ENCODE results near the gene PCSK5. TPM values are rescaled to one million over a fixed set of nuclear protein-coding genes. Genes with fewer than 3 reads are reported as not detected.

PCSK5 gene
- total and polyA plus RNA-seq, 4 donors: 0.58 to 3.6 (median 0.82) TPM

- TF ChIP-seq ZBTB33 (IDR thresholded peaks at IDR 0.05) (no peak), GABPA (IDR thresholded peaks at IDR 0.05 in 1 of 2, conservative IDR thresholded peaks at IDR 0.05 in 1 of 2) (no peak), RXRA (IDR thresholded peaks at IDR 0.05) (no peak)
Observed at GRCh38 chr9:76206821-76207220, 316.3 kb downstream of the PCSK5 start (continued).

- whole genome bisulfite sequencing: 94% methylated on average over 3 of the region's 3 CpGs
- no peak for TF ChIP-seq HNF4G (IDR thresholded peaks at IDR 0.05)
- no peak for TF ChIP-seq CTCF (IDR thresholded peaks at IDR 0.05; ENCODE audit: low read depth, low read length, missing input control)
- no peak for TF ChIP-seq MAX (IDR thresholded peaks at IDR 0.05)
- TF ChIP-seq REST (IDR thresholded peaks at IDR 0.05): no peak
- no peak for TF ChIP-seq TAF1 (conservative IDR thresholded peaks at IDR 0.05)
- no peak for TF ChIP-seq FOXA1 (IDR thresholded peaks at IDR 0.05)
- no peak for TF ChIP-seq JUND (IDR thresholded peaks at IDR 0.05)
- TF ChIP-seq RAD21 (IDR thresholded peaks at IDR 0.05): no peak
- TF ChIP-seq RXRA (IDR thresholded peaks at IDR 0.05): no peak
- no peak for TF ChIP-seq FOXA2 (IDR thresholded peaks at IDR 0.05)
- TF ChIP-seq ATF3 (IDR thresholded peaks at IDR 0.05): no peak
- TF ChIP-seq GABPA (IDR thresholded peaks at IDR 0.05 in 1 of 2, conservative IDR thresholded peaks at IDR 0.05 in 1 of 2): no peak
- TF ChIP-seq SP1 (IDR thresholded peaks at IDR 0.05): no peak
- no peak for TF ChIP-seq EGR1 (IDR thresholded peaks at IDR 0.05; ENCODE audit: low read depth in 2 of 2)
- TF ChIP-seq HNF4A (conservative IDR thresholded peaks at IDR 0.05): no peak
- no peak for TF ChIP-seq ZBTB33 (IDR thresholded peaks at IDR 0.05)
- TF ChIP-seq NR2F2 (IDR thresholded peaks at IDR 0.05): no peak
- TF ChIP-seq YY1 (IDR thresholded peaks at IDR 0.05): no peak
- H3K4me1 ChIP-seq (ENCODE audit: control insufficient read depth in 4 of 4, insufficient read depth in 4 of 4, low read length in 3 of 4): no peaks in the 10 kb centered on the region
- H3K36me3 ChIP-seq (ENCODE audit: control insufficient read depth in 4 of 4, insufficient read depth in 3 of 4, low read depth in 1 of 4, low read length in 3 of 4): no peaks in the 10 kb centered on the region
- H3K4me3 ChIP-seq (ENCODE audit: low read depth in 1 of 3, low read length in 3 of 3): no peak overlapping the region
- H3K27ac ChIP-seq (ENCODE audit: low read depth in 1 of 2, low read length in 2 of 2): no peak overlapping the region
- no peak overlapping the region for H3K9ac ChIP-seq (ENCODE audit: low read depth in 1 of 2, low read length in 2 of 2)
- DNase-seq (ENCODE audit: low spot score): no peak
- no peaks in the 10 kb centered on the region for H3K9me3 ChIP-seq (ENCODE audit: control insufficient read depth in 4 of 4, low read length in 3 of 4)
- H3K27me3 ChIP-seq (ENCODE audit: control insufficient read depth in 4 of 4, insufficient read depth in 4 of 4, low read length in 3 of 4): no peaks in the 10 kb centered on the region
Observed at GRCh38 chr9:76213751-76214150, 323.3 kb downstream of the PCSK5 start.
